ENCODE results near the gene POLR3F.

Gene POLR3F

GRCh38 chr20:18466574-18466893 is 656 bp upstream of the POLR3F start (continued):
- peak; percentile 83 for TF ChIP-seq ZBTB48 (tag by site-specific recombination; IDR thresholded peaks at IDR 0.05)
- TF ChIP-seq KLF8 (tag by site-specific recombination; IDR thresholded peaks at IDR 0.05), result no peak
- TF ChIP-seq, protein P1, sequence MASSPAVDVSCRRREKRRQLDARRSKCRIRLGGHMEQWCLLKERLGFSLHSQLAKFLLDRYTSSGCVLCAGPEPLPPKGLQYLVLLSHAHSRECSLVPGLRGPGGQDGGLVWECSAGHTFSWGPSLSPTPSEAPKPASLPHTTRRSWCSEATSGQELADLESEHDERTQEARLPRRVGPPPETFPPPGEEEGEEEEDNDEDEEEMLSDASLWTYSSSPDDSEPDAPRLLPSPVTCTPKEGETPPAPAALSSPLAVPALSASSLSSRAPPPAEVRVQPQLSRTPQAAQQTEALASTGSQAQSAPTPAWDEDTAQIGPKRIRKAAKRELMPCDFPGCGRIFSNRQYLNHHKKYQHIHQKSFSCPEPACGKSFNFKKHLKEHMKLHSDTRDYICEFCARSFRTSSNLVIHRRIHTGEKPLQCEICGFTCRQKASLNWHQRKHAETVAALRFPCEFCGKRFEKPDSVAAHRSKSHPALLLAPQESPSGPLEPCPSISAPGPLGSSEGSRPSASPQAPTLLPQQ (tag by site-specific recombination; IDR thresholded peaks at IDR 0.05), result peak; percentile 97
- TF ChIP-seq ZFP69B (tag by site-specific recombination; IDR thresholded peaks at IDR 0.05), result peak; percentile 90
- peak; percentile 72 for TF ChIP-seq SCRT2 (tag by site-specific recombination; IDR thresholded peaks at IDR 0.05)
- no peak for TF ChIP-seq ZNF175 (tag by site-specific recombination; IDR thresholded peaks at IDR 0.05)
- no peak for TF ChIP-seq ZFHX2 (tag by site-specific recombination; conservative IDR thresholded peaks at IDR 0.05)
- TF ChIP-seq PRDM10 (tag by site-specific recombination; IDR thresholded peaks at IDR 0.05), result peak; percentile 82
- TF ChIP-seq, protein P2, sequence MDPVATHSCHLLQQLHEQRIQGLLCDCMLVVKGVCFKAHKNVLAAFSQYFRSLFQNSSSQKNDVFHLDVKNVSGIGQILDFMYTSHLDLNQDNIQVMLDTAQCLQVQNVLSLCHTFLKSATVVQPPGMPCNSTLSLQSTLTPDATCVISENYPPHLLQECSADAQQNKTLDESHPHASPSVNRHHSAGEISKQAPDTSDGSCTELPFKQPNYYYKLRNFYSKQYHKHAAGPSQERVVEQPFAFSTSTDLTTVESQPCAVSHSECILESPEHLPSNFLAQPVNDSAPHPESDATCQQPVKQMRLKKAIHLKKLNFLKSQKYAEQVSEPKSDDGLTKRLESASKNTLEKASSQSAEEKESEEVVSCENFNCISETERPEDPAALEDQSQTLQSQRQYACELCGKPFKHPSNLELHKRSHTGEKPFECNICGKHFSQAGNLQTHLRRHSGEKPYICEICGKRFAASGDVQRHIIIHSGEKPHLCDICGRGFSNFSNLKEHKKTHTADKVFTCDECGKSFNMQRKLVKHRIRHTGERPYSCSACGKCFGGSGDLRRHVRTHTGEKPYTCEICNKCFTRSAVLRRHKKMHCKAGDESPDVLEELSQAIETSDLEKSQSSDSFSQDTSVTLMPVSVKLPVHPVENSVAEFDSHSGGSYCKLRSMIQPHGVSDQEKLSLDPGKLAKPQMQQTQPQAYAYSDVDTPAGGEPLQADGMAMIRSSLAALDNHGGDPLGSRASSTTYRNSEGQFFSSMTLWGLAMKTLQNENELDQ (tag by site-specific recombination; IDR thresholded peaks at IDR 0.05; ENCODE audit: low read depth), result no peak
- TF ChIP-seq, protein P3, sequence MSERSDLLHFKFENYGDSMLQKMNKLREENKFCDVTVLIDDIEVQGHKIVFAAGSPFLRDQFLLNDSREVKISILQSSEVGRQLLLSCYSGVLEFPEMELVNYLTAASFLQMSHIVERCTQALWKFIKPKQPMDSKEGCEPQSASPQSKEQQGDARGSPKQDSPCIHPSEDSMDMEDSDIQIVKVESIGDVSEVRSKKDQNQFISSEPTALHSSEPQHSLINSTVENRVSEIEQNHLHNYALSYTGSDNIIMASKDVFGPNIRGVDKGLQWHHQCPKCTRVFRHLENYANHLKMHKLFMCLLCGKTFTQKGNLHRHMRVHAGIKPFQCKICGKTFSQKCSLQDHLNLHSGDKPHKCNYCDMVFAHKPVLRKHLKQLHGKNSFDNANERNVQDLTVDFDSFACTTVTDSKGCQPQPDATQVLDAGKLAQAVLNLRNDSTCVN (tag by site-specific recombination; optimal IDR thresholded peaks at IDR 0.05), result no peak
- TF ChIP-seq GLI2 (tag by site-specific recombination; IDR thresholded peaks at IDR 0.05; ENCODE audit: borderline replicate concordance, low read depth), result no peak
- TF ChIP-seq, protein P4, sequence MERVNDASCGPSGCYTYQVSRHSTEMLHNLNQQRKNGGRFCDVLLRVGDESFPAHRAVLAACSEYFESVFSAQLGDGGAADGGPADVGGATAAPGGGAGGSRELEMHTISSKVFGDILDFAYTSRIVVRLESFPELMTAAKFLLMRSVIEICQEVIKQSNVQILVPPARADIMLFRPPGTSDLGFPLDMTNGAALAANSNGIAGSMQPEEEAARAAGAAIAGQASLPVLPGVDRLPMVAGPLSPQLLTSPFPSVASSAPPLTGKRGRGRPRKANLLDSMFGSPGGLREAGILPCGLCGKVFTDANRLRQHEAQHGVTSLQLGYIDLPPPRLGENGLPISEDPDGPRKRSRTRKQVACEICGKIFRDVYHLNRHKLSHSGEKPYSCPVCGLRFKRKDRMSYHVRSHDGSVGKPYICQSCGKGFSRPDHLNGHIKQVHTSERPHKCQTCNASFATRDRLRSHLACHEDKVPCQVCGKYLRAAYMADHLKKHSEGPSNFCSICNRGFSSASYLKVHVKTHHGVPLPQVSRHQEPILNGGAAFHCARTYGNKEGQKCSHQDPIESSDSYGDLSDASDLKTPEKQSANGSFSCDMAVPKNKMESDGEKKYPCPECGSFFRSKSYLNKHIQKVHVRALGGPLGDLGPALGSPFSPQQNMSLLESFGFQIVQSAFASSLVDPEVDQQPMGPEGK (tag by site-specific recombination; IDR thresholded peaks at IDR 0.05), result peak; percentile 56
- TF ChIP-seq ZNF341 (tag by site-specific recombination; IDR thresholded peaks at IDR 0.05; ENCODE audit: low read depth), result 0 out of 2 replicates have a peak, but pooled peaks have one; percentile 24
- no peak for TF ChIP-seq ZNF140 (tag by site-specific recombination; IDR thresholded peaks at IDR 0.05)
- no peak for TF ChIP-seq ZNF112 (tag by site-specific recombination; IDR thresholded peaks at IDR 0.05)
- 0 out of 2 replicates have a peak, but pooled peaks have one; percentile 25 for TF ChIP-seq ZNF391 (tag by site-specific recombination; IDR thresholded peaks at IDR 0.05; ENCODE audit: borderline replicate concordance, low read depth)
- TF ChIP-seq ZFP3 (tag by site-specific recombination; IDR thresholded peaks at IDR 0.05; ENCODE audit: low read depth), result no peak
- TF ChIP-seq ZNF510 (tag by site-specific recombination; IDR thresholded peaks at IDR 0.05; ENCODE audit: insufficient replicate concordance), result no peak
- TF ChIP-seq RBAK (tag by site-specific recombination; IDR thresholded peaks at IDR 0.05), result no peak
